Osteoblast (primary cell): ENCODE results near the gene SERPINA4. TPM values are rescaled to one million over a fixed set of nuclear protein-coding genes. Genes with fewer than 3 reads are reported as not detected.

Source experiments
- DNase-seq: peaks from one replicate; pipeline ENCODE4 v3.0.0; 2011; ENCODE audit warnings: low spot score, mixed read lengths; ENCODE audit not compliant: insufficient read length; ENCODE audit errors: missing footprints
- H2AFZ ChIP-seq: 2 replicates; pipeline ENCODE4 v1.6.0; 2011; ENCODE audit warnings: mild to moderate bottlenecking, low read length
- H3K27ac ChIP-seq: 2 replicates; pipeline ENCODE4 v1.5.1; 2011; ENCODE audit warnings: mild to moderate bottlenecking, low read depth, low read length, moderate library complexity
- H3K27me3 ChIP-seq: 2 replicates; pipeline ENCODE4 v1.6.0; 2012; ENCODE audit warnings: mild to moderate bottlenecking, control low read depth, inconsistent platforms, low read length, moderate library complexity; ENCODE audit not compliant: insufficient read depth
- H3K36me3 ChIP-seq: 2 replicates; pipeline ENCODE4 v1.5.1; 2011; ENCODE audit warnings: mild to moderate bottlenecking, low read length, control low read depth, moderate library complexity; ENCODE audit not compliant: insufficient read depth
- H3K4me1 ChIP-seq: 2 replicates; pipeline ENCODE4 v1.5.1; 2011; ENCODE audit warnings: mild to moderate bottlenecking, low read length, control low read depth, moderate library complexity; ENCODE audit not compliant: insufficient read depth
- H3K4me2 ChIP-seq: 2 replicates; pipeline ENCODE4 v1.6.0; 2011; ENCODE audit warnings: mild to moderate bottlenecking, low read length; ENCODE audit not compliant: insufficient read depth
- H3K4me3 ChIP-seq: fragments of 200-600 bp; sonication (generic); 3 replicates; pipeline ENCODE4 v1.5.1; 2012; ENCODE audit warnings: mild to moderate bottlenecking, low read length, inconsistent platforms; ENCODE audit not compliant: insufficient read depth
- H3K79me2 ChIP-seq: 2 replicates; pipeline ENCODE4 v1.6.0; 2012; ENCODE audit warnings: mild to moderate bottlenecking, low read length, control low read depth, inconsistent platforms; ENCODE audit not compliant: insufficient read depth
- H3K9me3 ChIP-seq: 2 replicates; pipeline ENCODE4 v1.5.1; 2011; ENCODE audit warnings: low read depth, low read length, control low read depth
- H4K20me1 ChIP-seq: 2 replicates; pipeline ENCODE4 v1.6.0; 2012; ENCODE audit warnings: mild to moderate bottlenecking, low read length, control low read depth; ENCODE audit not compliant: insufficient read depth
- total RNA-seq: library from RNA; depleted of rRNA; stranded (reverse); fragments of >200 nt; gene quantifications from 2 replicates; pipeline ENCODE4 v1.2.3, GENCODE V29; 2012
- TF ChIP-seq, protein P1 (sequence below): IDR thresholded peaks from 2 replicates; pipeline ENCODE4 v1.5.1; 2011; ENCODE audit warnings: mild to moderate bottlenecking, low read depth, low read length, moderate library complexity; ENCODE audit errors: extremely low read depth

SERPINA4 gene
- total RNA-seq, 1 donor: not detected

GRCh38 chr14:94615254-94615653 is 54.0 kb downstream of the SERPINA4 start:
- Histone ChIP-seq H3K79me2 (no peaks in the 10 kb centered on the region), H2AFZ (no peak overlapping the region), H3K27me3 (no peaks in the 10 kb centered on the region), H3K4me2 (no peak overlapping the region), H3K9me3 (peaks cover 15% of the 10 kb centered on the region), H3K36me3 (no peaks in the 10 kb centered on the region), H3K4me3 (no peak overlapping the region), H3K4me1 (no peaks in the 10 kb centered on the region), H3K27ac (no peak overlapping the region), H4K20me1 (no peaks in the 10 kb centered on the region)
- no peak for DNase-seq
- TF ChIP-seq, protein P1, sequence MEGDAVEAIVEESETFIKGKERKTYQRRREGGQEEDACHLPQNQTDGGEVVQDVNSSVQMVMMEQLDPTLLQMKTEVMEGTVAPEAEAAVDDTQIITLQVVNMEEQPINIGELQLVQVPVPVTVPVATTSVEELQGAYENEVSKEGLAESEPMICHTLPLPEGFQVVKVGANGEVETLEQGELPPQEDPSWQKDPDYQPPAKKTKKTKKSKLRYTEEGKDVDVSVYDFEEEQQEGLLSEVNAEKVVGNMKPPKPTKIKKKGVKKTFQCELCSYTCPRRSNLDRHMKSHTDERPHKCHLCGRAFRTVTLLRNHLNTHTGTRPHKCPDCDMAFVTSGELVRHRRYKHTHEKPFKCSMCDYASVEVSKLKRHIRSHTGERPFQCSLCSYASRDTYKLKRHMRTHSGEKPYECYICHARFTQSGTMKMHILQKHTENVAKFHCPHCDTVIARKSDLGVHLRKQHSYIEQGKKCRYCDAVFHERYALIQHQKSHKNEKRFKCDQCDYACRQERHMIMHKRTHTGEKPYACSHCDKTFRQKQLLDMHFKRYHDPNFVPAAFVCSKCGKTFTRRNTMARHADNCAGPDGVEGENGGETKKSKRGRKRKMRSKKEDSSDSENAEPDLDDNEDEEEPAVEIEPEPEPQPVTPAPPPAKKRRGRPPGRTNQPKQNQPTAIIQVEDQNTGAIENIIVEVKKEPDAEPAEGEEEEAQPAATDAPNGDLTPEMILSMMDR: no peak

DNA sequence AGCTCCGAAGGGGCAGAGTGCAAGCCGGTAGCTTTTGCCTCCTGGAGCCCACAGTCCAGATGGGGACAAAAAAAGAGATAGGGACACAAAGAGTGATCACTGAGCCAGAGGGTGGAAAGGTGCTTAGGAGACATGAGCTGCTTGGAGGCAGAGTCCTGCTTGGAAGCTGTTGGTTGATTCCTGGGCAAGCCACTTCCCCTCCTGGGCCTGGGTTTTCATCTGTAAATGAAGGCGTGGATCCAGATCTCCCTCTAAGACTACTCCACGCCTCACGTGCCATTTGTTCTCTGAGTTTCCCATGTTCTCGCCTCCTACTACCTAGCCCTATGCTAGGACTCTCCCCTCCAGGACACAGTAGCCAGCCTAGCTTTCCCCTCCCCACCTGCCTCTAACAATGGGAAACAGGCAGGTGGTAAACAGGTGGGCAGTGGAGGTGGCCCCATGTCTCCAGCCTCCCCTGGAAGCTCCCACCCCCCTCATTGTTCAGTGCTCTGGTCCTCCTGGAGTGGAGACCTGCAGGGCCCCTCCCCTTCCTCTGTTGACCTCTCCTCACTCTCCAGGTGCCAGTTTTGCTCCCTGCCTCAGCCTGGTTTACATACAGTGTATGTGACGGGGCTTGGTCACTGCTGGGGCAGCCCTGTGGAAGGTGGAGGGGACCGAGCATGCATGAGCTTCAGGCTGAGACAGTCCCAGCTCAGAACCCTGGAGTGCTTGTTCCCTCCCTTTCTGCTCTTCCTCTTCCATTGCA is 54.8 kb downstream of the SERPINA4 start:
- Histone ChIP-seq H3K9me3 (peaks cover 15% of the 10 kb centered on the region), H3K79me2 (no peaks in the 10 kb centered on the region), H3K36me3 (no peaks in the 10 kb centered on the region), H2AFZ (no peak overlapping the region), H3K4me1 (no peaks in the 10 kb centered on the region), H3K4me2 (no peak overlapping the region), H3K27ac (no peak overlapping the region), H3K4me3 (no peak overlapping the region), H4K20me1 (no peaks in the 10 kb centered on the region), H3K27me3 (no peaks in the 10 kb centered on the region)
- TF ChIP-seq, protein P1: no peak
- DNase-seq: no peak

- H3K27me3 ChIP-seq: no peaks in the 10 kb centered on the region
- H3K4me1 ChIP-seq: no peaks in the 10 kb centered on the region
- no peaks in the 10 kb centered on the region for H4K20me1 ChIP-seq
- H3K27ac ChIP-seq: no peak overlapping the region
- no peak overlapping the region for H2AFZ ChIP-seq
- H3K4me3 ChIP-seq: no peak overlapping the region
- H3K36me3 ChIP-seq: no peaks in the 10 kb centered on the region
- no peaks in the 10 kb centered on the region for H3K79me2 ChIP-seq
- DNase-seq: no peak
- H3K4me2 ChIP-seq: no peak overlapping the region
- TF ChIP-seq, protein P1: no peak
- peaks cover 15% of the 10 kb centered on the region for H3K9me3 ChIP-seq
These were observed 56.2 kb downstream of the SERPINA4 start for GRCh38 chr14:94617366-94617941.

DNA sequence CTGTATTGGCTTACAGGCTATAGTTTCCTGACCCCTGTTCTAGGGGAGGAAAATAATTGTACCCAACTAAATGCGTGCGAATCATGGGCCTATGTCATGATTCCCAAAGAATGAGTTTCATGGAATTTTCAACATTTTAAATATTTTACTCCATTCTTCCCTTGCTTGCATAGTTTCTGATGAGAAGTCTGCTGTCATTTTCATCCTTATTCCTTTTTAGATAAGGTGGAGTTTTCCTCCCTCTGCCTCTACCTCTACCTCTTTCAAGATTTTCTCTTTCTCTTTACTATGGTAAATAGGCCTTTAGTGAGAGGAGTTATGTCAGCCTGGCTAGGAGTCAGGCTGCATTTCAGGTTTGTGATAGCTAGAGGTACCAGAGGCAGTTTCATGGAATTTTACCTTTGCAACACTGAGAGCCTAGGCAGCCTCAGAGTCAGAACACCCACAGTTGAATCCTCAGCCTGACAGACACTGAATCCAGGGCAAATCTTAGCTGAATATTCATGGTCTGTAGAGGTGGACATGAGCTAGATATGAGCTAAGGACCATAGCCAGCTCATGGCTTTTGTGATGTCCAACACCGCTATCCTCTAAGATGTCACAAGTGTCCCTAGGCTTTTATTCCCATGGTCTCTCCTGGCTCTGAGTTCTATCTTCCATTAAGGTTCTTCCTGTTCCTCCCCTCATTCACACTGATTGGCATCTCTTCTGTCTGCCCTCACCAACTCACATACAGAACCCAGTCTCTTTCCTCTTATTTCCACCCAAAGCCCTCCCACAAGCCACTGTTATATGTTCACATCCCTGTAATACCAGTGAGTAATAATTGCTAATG is 57.0 kb downstream of the SERPINA4 start:
- no peak for DNase-seq
- H2AFZ ChIP-seq: no peak overlapping the region
- H3K4me1 ChIP-seq: no peaks in the 10 kb centered on the region
- H3K4me3 ChIP-seq: no peak overlapping the region
- no peaks in the 10 kb centered on the region for H3K79me2 ChIP-seq
- H4K20me1 ChIP-seq: no peaks in the 10 kb centered on the region
- no peaks in the 10 kb centered on the region for H3K36me3 ChIP-seq
- H3K27me3 ChIP-seq: no peaks in the 10 kb centered on the region
- H3K27ac ChIP-seq: no peak overlapping the region
- peaks cover 15% of the 10 kb centered on the region for H3K9me3 ChIP-seq
- no peak overlapping the region for H3K4me2 ChIP-seq
- TF ChIP-seq, protein P1: no peak
